Right lung (tissue), 10 donors: Measurements from ENCODE around the gene GPATCH2. TPM values are rescaled to one million over a fixed set of nuclear protein-coding genes. Genes with fewer than 3 reads are reported as not detected.

Source experiments
- DNase-seq, 2 donors: peaks; one replicate each; pipeline ENCODE4 v3.0.0-alpha.2; 2013
- long read RNA-seq, 8 donors: transcript quantifications; one replicate each; lab custom pipeline, GENCODE V29; 2026
- polyA plus RNA-seq, 5 donors: library from polyadenylated mRNA; unstranded; fragments of 120-200 nt; gene quantifications; one replicate each; pipeline versions ENCODE4 v1.2.1 to v1.2.3, GENCODE V29; 2013; ENCODE audit warnings: inconsistent platforms in 1 of 5, low replicate concordance in 1 of 5; ENCODE audit not compliant: insufficient read length in 5 of 5, insufficient read depth in 1 of 5

Gene GPATCH2
- polyA plus RNA-seq: 10 to 100 TPM; 17.3 to 28.6 (median 26.7) TPM
- long read RNA-seq, donor 1, transcript GPATCH2-201 (6 exons, 3,218 nt): major isoform, 5 of 21 reads
- long read RNA-seq, donor 1, partial matches to known transcripts: 16 of 21 reads
- long read RNA-seq, donor 1, other reads (novel, unspliced or antisense): 0 of 21 reads
- long read RNA-seq, donor 2, partial matches to known transcripts: 0 of 2 reads
- long read RNA-seq, donor 2, other reads (novel, unspliced or antisense): 0 of 2 reads
- long read RNA-seq, donor 3, full-length matches to known transcripts: 2 of 17 reads
- long read RNA-seq, donor 3, partial matches to known transcripts: 15 of 17 reads
- long read RNA-seq, donor 3, other reads (novel, unspliced or antisense): 0 of 17 reads
- long read RNA-seq, donor 4, partial matches to known transcripts: 14 of 15 reads
- long read RNA-seq, donor 4, other reads (novel, unspliced or antisense): 0 of 15 reads
- long read RNA-seq, donor 5, full-length matches to known transcripts: 2 of 20 reads
- long read RNA-seq, donor 5, partial matches to known transcripts: 18 of 20 reads
- long read RNA-seq, donor 5, other reads (novel, unspliced or antisense): 0 of 20 reads
- long read RNA-seq, donor 6, partial matches to known transcripts: 22 of 25 reads
- long read RNA-seq, donor 6, other reads (novel, unspliced or antisense): 0 of 25 reads
- long read RNA-seq, donor 7, full-length matches to known transcripts: 4 of 4 reads
- long read RNA-seq, donor 7, partial matches to known transcripts: 0 of 4 reads
- long read RNA-seq, donor 7, other reads (novel, unspliced or antisense): 0 of 4 reads
- long read RNA-seq, donor 8, partial matches to known transcripts: 0 of 2 reads
- long read RNA-seq, donor 8, other reads (novel, unspliced or antisense): 0 of 2 reads

GRCh38 chr1:217630711-217631591 is at the start of gene GPATCH2, which contains the start of gene SPATA17:
GPATCH2 (minus strand) TSS chr1:217631090; CDS start chr1:217630971, 119 bp downstream.
SPATA17 (plus strand) TSS chr1:217631344; CDS start chr1:217631379, 35 bp downstream.
- DNase-seq: peak; percentile 93

DNA sequence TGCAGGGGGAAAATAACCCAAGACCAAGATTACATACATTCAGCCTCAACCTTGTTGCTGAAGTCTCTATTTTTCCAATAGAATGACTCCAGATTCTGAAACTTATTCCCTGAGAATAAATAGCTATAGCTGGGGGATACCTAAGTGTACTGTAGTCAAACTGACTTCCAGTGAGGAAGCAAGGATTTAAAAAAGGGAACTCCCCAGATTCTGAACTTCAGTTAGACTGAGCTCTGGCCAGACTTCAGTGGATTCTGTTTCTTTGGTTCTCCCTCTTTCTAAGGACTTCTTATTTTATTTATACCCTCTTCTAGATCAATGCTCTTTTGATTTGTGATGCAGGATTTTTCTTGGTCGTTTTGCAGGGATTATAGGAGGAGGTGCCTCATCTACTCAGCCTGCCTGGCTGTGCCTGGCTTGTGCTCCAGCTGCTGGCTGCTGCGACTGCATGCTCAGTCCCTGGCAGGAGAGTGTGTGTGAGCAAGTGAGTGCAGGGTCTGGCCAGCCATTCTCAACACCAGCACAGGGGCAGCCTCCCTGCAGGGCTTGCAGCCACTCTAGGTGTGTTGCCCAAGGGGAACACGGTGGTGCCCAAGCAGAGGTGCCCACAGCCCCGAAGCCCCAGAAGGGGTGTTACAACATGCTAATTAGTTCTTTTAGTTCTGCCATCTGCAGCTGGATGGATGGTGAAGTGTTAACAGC is 43.3 kb upstream of the GPATCH2 start:
- DNase-seq: no peak

GRCh38 chr1:217673387-217673786 is 42.5 kb upstream of the GPATCH2 start:
- no peak for DNase-seq

DNA sequence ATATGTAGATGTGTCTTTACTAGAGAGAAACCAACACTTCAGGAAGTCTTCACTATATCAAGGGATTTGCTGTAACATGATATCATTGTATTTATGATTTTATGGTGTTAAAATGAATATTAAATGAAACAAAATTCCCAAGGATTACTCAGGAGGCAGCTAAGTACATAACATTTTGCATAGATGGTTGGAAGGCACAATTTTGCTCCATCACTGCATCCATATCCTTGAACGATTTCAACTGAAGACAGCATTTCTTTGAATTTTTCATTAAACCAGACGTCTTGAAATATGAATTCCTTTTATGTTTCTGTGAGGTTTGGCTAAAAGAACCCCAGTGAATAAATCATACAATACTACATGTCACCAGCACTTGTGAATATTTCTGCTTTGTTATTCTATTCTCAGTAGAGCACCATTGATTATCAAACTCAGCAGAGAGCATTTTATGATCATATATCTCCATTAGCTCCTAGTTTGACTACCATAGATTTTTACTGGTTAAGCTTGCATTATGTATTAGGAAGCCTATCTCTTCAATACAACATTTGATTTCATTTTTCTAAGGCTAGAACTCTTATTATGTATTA is 37.6 kb upstream of the GPATCH2 start:
- no peak for DNase-seq

DNA sequence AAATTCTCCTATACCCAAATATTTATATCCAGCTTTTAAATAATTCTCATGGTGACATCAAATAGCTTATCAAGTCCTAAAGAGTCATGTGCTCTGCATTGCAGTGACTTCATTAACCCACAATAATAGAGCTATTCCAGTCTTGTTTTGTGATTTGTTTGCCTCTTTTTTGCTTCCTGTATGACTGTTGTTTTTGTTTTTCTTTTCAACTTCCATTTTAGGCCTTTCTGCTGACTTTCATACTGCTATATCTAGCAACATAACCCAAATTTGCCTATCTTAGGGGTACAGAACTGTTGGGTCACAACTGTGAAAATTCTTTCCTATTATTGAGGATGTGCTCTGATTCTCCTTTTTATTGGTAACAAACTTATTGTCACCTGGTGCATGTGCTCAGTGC is 30.5 kb upstream of the GPATCH2 start:
- DNase-seq: no peak

GRCh38 chr1:217660353-217661062 is 29.6 kb upstream of the GPATCH2 start:
- DNase-seq: peak in 1 of 2 donors; percentile 17

- no peak for DNase-seq
These were observed 19.8 kb upstream of the GPATCH2 start for GRCh38 chr1:217650674-217651073.

GRCh38 chr1:217647791-217648190 is 16.9 kb upstream of the GPATCH2 start:
- no peak for DNase-seq

GRCh38 chr1:217642455-217642854 is 11.6 kb upstream of the GPATCH2 start:
- no peak for DNase-seq

GRCh38 chr1:217627431-217627830 is 3.5 kb downstream of the GPATCH2 start:
- DNase-seq: peak in 1 of 2 donors; percentile 6

DNA sequence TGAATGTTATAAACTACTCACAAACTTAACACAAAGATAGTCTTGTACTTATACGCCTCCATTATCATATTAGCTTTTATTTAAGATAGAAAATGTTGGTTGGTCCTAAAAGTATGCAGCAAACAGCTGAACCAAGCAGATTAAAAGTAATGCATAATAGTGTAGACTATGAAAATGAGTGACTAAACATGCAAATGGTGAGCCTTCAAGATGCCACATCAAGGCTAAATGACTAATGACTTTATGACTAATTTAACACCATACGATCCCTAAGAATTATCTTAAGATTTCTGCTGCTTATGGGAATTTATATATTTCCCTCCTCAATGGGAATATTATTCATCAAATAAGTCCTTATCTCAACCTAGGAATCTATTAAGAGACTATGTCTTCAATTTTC is 4.6 kb downstream of the GPATCH2 start:
- no peak for DNase-seq

- DNase-seq: no peak
These were observed 8.8 kb downstream of the GPATCH2 start for GRCh38 chr1:217622042-217622441.

DNA sequence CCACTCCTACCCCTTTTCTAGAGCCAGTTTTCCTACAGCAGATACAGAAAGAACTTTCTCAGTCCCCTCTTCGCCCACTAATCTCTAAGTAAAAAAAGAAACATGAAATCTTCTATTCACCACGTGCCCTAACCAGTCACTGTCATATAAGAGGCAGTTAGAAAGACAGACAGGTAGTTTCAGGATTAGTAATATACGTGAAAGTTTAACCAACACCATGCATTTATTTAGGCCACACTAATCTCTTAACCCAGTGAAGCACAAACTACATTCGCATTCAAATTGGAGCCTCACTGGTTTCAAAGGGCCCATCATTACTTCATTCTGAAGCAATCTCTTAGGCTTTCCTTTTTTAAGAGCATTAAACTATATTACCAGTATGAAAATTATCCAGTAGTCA is 10.1 kb downstream of the GPATCH2 start:
- DNase-seq: no peak

- no peak for DNase-seq
These were observed 13.8 kb downstream of the GPATCH2 start for GRCh38 chr1:217617126-217617525.

- DNase-seq: no peak
These were observed 16.6 kb downstream of the GPATCH2 start for GRCh38 chr1:217614200-217614712.

DNA sequence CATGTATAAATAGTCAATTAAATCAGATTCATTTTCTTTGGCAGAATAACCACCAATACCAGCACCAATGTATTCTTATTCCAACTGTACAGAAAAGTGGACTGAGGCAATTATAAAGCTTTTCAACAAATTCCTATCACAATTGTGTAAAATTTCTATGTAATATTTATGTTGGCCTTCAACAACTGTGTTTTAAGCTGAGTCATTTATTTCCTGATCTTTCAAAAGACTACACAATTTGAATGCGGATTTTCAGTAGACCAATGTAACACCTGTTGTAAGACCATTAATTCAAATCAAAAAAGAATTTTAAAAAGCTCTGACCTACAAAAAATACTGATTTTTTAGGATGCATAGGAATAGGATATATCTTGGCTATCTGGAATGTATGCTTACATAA is 25.5 kb downstream of the GPATCH2 start:
- DNase-seq: no peak

GRCh38 chr1:217602380-217602779 is 28.5 kb downstream of the GPATCH2 start:
- no peak for DNase-seq

- no peak for DNase-seq
These were observed 31.7 kb downstream of the GPATCH2 start for GRCh38 chr1:217599154-217599553.

DNA sequence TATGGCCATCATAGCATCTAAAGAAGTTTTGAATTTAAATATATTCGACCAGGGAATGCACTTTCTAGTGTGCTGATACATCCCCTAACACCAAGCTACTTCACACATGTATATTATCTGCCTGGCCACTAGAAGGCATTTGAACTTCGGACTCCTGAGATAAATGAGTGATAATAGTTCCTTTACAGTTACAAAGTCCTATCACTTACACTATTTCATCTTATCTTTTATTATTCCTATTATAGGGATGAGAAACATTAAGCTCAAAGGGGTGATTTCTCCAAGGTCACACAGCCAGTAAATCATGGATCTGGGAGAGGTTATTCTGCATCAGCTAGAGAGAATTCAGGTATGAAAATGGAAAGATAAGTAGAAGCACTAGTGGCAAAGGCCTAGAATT is 40.3 kb downstream of the GPATCH2 start:
- DNase-seq: no peak
